BE2C (cell line): ENCODE results near the gene NNAT.

Source experiments
- DNase-seq: peaks from one replicate; pipeline ENCODE4 v3.0.0-alpha.2; 2020
- H3K27me3 ChIP-seq: fragments of 250-450 bp; sonication (Bioruptor Pico); 2 replicates; pipeline ENCODE4 v1.5.1; 2020; ENCODE audit warnings: mild to moderate bottlenecking
- H3K36me3 ChIP-seq: fragments of 250-450 bp; sonication (Bioruptor Pico); 2 replicates; pipeline ENCODE4 v1.5.1; 2020; ENCODE audit warnings: mild to moderate bottlenecking
- H3K4me1 ChIP-seq: fragments of 250-450 bp; sonication (Bioruptor Pico); 2 replicates; pipeline ENCODE4 v1.5.1; 2020
- H3K4me3 ChIP-seq: 2 replicates; pipeline ENCODE4 v1.5.1; 2011; ENCODE audit warnings: low read depth, low read length
- H3K9me3 ChIP-seq: fragments of 250-450 bp; sonication (Bioruptor Pico); 2 replicates; pipeline ENCODE4 v1.5.1; 2020
- CTCF ChIP-seq: IDR thresholded peaks from 2 replicates; pipeline ENCODE4 v1.5.1; 2012; ENCODE audit warnings: mild to moderate bottlenecking, low read depth, low read length

The NNAT gene

GRCh38 chr20:37560629-37561028 is 39.6 kb downstream of the NNAT start:
- Histone ChIP-seq H3K36me3 (no peaks in the 10 kb centered on the region), H3K4me1 (peaks cover 6% of the 10 kb centered on the region), H3K27me3 (no peaks in the 10 kb centered on the region), H3K9me3 (no peaks in the 10 kb centered on the region), H3K4me3 (no peak overlapping the region)
- no peak for DNase-seq
- no peak for TF ChIP-seq CTCF

DNA sequence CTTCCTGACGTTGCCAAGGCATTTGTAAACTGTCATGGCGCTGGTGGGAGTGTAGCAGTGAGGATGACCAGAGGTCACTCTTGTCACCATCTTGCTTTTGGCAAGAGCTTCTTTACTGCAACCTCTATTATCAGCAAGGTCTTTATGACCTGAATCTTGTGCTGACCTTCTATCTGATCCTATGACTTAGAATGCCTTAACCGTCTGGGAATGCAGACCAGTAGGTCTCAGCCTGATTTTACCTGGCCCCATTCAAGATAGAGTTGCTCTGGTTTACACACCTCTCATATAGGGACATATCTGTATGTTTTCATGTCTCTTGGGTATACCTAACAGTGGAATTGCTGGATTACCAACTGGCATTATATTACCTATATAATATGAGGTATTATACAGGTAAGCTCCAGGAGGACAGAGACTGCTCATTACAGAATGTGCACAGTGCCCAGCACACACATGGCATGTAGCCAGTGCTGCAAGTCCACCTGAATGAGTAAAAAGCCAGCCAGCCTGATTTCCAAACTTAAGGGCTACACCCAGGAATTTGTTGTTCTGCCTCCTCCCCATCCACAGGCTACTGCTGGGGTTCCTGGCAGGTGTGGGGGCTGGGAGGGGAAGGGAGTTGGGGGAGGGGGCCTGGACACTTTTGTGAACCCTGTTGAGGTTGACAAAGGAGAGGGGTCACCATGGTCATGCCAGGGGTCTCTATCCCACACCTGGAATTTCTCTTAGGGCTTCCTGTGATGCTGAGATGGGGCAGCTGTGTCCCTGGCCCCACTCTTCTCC is 41.8 kb downstream of the NNAT start:
- Histone ChIP-seq H3K27me3 (no peaks in the 10 kb centered on the region), H3K36me3 (no peaks in the 10 kb centered on the region), H3K9me3 (no peaks in the 10 kb centered on the region; the same call in 1 of the 2 replicates), H3K4me1 (peaks cover 6% of the 10 kb centered on the region), H3K4me3 (no peak overlapping the region)
- TF ChIP-seq CTCF, result no peak
- no peak for DNase-seq

- TF ChIP-seq CTCF, result no peak
- Histone ChIP-seq H3K36me3 (no peaks in the 10 kb centered on the region), H3K4me3 (no peak overlapping the region), H3K9me3 (no peaks in the 10 kb centered on the region; the same call in 1 of the 2 replicates), H3K27me3 (no peaks in the 10 kb centered on the region), H3K4me1 (peaks cover 6% of the 10 kb centered on the region)
- DNase-seq, result no peak
Measured at GRCh38 chr20:37564016-37564387, 43.0 kb downstream of the NNAT start.

- H3K27me3 ChIP-seq, result no peaks in the 10 kb centered on the region
Measured at GRCh38 chr20:37564388-37565133, 43.5 kb downstream of the NNAT start.

DNA sequence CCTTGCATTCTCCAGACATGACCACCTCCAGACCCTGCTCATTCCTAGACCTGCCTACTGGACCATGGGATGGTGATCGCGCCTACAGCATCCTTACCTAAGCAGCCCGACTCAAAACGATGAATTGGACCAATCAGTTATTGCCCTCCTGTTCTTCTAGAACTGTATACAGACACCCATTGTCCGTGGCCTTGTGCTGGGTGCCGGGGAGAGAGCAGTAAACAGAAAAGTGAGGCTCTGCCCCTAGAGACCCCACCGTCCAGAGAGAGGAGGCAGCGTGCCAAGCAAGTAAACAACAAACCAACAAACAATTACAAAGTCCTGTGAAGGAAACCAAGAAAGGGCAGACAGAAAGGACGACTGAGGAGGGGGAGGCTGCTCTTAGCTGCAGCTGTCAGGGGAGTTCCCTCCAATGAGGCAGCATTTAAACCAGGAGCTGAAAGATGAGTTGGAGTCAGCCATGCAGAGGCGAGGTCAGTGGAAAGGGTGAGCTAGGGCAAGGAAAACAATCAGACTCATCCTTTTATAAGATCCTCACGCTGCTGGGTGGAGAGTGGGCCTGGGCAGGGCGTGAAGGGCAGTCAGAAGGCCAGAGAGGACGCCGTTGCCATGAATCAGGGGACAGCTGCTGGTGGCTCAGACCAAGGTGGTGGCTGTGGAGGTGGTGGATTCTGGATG is 44.2 kb downstream of the NNAT start:
- no peaks in the 10 kb centered on the region for H3K27me3 ChIP-seq
- no peaks in the 10 kb centered on the region; the same call in 1 of the 2 replicates for H3K9me3 ChIP-seq
- no peak overlapping the region for H3K4me3 ChIP-seq
- H3K36me3 ChIP-seq, result no peaks in the 10 kb centered on the region
- peaks cover 6% of the 10 kb centered on the region for H3K4me1 ChIP-seq
- TF ChIP-seq CTCF, result no peak
- DNase-seq, result peak; percentile 33

More at GRCh38 chr20:37564388-37565133, 43.5 kb downstream of the NNAT start:
- Histone ChIP-seq H3K4me1 (peaks cover 6% of the 10 kb centered on the region), H3K36me3 (no peaks in the 10 kb centered on the region), H3K9me3 (no peaks in the 10 kb centered on the region; the same call in 1 of the 2 replicates), H3K4me3 (no peak overlapping the region)
- peak; percentile 93 for TF ChIP-seq CTCF
- peak; percentile 72 for DNase-seq
